Hematopoietic multipotent progenitor cell treated with erythropoietin and hydrocortisone succinate and interleukin-3 and kit ligand, for 4 days (in vitro differentiated cells): ENCODE data around the gene SH3PXD2A.

ENCODE experiments used
- DNase-seq: peaks from one replicate; pipeline ENCODE4 v3.0.0-alpha.2; 2015

Gene SH3PXD2A

DNA sequence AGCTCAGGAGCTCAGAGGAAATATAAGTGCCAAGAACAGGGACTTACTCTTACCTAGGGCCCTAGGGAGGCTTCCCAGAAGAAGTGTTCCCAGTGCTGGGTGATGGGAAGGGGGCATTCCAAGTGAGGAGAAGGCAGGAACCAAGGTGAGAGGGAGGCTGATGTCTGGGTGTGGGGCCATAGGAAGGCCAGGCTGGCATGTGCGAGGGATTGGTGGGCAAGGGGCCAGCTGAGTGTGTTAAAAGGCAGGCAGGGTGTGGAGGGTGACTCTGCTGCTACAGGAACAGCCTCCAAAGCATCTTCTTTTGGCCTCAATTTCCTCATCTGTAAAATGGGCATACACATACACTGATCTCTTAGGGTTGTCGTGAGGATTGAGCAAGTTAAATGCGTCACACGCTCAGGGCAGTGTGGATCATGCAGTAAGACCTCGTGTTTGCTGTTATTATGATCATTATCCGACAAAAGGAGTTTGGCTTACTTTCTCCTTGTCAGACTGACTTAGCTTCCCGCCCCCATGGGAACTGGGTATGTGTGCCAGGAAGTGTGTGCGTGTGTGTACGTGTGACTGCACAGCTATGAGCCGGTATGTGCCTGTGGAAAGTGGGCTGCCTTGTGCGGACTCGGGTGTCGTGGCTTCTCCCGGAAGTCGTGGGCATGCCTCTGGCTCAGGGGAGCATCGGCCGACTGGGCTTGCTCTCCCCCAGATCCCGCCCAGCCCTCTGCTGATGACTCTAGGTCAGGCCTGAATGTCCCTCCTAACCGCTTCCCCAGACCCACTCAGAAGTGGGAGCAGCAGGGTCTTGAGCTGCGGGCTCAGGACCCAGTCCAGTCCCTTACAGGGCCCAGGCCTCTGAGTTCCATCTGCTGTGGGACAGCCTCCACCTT, 302.3 kb downstream of the SH3PXD2A start:
- no peak for DNase-seq

DNA sequence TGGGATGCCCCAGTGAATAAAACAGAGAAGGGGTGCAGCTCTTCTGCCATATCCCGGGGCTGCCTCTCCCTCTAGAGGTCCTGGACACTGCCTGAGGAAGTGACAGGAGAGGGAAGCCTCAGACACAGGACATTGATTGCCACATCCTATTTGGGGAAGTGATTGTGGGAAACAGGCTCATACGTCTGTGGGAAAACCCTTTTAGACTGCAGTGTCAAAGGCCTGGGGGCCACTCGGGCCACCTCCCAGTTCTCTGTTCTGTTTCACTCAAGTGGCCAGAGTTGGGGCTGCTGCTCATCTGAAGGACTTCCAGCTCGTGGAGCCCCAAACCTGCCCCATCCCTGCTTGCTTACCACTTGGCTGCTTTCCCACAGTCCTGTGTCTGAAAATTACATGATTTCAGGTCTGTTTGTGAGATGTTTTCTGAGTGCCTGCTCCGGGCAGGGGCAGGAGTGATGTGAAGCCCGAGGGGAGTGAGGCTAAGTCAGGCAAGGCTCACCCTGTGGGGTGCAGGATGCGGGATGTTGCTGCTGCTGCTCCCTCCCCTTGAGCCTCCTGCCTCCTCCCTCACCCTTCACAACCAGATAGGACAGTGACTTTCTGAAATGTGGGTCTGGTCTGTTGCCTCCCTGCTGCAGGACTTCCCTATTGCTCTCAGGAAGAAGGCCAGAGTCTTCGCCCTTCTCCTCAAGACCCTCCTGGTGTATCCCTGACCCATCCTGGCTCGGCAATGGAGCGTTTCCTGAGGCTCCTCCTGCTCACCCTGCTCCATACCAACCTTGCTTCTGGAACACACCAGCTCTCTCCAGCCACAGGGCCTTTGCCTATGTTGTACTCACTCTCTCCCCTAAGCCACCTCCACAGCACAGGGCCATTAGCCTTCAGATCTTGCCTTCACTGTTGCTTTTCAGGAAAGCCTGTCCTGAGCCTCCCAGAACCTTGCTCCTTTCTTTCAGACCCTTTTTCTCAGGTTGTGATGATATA, 303.5 kb downstream of the SH3PXD2A start:
- DNase-seq, result no peak

DNA sequence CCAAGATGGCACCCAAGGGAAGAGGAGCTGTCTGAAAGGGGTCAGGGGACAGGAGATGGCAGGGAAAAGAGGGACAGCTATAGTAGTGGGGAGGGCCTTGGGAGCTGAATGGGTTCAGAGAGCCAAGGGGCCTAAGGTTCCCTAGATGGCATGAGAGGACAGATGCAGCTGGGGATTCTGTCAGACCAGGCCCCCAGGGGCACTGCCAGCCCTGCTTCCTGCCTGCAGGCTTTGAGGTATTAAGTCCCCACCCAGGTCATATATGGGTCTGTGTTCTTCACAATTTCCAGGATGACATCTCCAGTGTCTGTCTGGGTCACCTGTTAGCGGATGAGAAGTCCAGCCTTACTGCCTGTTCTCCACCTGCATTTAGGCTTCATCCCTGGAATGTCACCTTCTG, 305.1 kb downstream of the SH3PXD2A start:
- no peak for DNase-seq

DNA sequence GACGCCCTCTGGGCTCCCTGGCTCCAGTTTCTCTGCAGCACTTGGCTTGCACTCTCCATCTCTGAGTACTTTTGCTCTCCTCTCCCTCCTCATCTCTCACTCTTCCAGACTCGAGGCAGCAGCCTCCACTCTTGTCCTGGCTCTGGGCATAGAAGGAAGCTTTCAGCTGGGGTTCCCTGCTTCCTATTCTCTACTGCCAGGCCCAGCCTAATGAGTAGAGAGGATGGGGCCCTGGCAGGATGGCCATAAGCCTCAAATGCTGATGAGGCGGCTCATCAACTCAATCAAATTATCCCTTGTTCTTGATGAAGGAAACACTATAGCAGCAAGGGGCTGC, 306.1 kb downstream of the SH3PXD2A start:
- no peak for DNase-seq

DNA sequence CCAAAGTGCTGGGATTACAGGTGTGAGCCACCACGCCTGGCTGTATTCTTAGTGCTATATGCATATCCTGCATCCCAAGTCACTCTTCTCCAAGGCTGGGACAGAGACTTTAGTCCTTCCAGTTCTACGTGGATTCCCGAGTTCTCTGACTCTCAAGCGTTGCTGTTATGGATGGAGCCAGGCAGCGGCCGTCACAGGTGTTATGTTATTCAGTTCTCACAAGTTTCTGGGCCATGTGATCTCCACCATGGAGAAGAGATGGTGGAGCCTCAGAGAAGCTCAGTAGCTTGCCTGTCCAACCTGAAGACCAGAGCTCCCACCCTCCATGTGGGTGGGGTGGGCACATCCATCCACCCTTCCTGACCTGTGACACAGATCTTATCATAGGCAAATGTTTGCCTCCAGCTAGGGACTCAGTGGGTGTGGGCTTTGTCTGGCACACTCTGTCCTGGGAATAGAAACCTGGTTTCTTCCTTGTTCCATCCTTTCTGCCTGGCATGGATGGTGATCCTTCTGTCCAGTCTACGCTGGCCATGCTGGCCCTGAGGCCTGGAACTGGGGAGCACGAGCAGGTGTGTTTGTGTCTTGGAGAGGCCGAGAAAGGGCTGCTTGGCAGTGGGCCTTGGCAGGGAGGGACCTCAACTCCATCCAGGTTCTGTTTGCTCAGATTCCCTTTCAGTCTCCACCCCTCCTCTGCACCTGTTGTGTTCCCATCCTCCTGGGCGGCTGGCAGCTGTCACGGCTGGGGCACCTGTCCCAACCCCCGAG, 306.6 kb downstream of the SH3PXD2A start:
- DNase-seq, result no peak

DNA sequence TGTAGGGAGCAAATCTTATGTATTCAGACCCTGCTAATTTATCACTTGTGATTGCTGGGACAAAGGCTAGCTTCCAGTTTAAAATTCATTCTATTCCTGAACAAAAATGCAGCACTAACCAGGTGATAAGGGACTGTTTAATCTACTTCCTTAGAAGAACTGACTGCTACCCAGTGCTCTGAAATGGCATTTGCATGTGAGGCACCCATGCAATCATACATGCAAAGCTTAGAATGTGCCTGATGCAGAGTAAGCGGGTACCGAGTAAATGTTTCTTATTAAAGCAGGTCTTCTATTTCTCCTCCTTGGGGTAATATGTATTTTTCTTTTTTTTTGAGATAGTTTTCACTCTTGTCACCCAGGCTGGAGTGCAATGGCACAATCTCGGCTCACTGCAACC, 307.4 kb downstream of the SH3PXD2A start:
- no peak for DNase-seq

DNA sequence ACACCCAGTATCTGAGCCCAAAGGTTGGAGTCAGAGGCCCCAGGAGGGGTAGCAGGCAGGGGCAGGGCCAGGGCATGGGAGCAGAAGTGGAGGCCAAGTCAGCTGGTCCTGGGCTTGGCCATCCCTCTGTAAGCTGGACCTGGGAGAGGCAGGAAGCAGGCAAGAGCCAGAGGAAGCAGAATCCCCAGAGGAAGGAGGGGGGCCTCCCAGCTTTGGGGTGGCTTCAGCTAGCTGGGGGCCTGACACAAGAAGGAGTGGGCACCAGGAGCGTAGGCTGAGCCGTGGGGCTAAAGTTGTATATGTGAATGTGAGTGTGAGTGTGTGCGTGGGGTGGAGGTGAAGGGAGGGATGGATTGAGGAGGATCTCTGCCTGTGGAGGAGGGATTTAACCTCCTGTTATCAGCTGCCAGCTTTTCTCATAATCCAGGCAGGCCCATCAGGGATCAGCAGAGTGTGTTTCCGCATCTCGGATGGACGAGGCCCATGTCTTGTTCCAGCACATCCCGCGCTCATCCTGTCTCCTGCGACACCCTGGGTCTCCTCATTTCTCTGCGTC, 307.9 kb downstream of the SH3PXD2A start:
- no peak for DNase-seq

DNA sequence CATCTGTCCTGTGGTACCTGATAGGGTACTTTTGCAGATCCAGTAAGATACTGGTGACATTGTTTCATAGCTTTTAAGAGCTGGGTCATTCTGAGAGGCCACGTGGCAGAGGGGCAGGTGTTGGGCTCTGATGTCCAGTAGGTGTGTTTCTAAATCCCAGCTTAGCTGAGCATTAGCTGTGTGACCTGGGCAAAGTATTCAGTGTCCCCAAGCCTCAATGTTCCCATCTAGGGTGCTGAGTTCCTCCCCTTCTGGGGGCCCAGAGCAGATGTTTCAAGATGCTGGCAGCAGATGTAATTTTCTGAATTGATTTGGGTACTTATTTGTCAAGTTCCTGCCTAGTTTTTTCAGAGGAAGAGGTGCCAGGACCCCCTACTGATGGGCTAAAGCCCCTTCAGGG, 309.0 kb downstream of the SH3PXD2A start:
- no peak for DNase-seq

DNA sequence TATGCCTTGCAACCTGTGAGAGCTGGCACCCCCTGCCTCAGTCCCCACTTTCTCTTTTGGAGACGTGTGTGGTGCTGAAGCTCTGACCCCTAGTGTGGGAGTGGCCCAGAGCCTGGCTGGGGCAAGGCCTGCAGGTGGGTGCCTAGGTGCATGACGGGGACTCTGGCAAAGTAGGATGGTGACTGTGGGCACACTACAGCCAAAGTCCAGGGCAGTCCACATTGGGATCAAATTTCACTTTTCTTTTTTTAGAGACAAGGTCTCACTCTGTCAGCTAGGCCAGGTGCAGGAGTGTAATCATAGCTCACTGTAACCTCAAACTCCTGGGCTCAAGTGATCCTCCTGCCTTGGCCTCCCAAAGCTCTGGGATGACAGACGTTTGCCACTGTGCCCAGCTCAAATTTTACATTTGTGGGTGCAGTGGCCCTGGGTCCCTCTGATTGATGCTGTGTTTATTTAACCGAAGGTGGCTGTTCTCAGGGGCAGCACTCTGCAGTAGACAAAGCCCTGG, 309.6 kb downstream of the SH3PXD2A start:
- no peak for DNase-seq

DNA sequence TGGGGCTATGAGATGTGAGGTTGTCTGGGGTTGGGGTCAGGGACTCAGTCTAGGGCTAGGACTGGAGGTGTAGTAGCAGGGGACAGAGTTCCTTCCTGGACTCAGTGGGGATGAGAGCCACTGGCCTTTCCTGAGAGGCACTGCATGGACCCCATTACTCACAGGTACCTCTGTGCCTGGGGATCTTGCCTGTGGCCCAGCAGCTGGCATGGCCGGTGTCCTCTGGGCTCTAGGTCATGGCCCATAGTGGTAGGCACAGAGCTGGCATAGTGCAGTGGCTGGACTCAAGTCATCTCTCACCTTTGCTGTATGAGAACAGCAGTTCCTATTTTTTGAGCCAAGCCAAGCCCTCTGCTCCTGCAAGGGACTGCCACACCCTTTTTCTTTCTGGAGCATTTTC, 310.0 kb downstream of the SH3PXD2A start:
- no peak for DNase-seq

DNA sequence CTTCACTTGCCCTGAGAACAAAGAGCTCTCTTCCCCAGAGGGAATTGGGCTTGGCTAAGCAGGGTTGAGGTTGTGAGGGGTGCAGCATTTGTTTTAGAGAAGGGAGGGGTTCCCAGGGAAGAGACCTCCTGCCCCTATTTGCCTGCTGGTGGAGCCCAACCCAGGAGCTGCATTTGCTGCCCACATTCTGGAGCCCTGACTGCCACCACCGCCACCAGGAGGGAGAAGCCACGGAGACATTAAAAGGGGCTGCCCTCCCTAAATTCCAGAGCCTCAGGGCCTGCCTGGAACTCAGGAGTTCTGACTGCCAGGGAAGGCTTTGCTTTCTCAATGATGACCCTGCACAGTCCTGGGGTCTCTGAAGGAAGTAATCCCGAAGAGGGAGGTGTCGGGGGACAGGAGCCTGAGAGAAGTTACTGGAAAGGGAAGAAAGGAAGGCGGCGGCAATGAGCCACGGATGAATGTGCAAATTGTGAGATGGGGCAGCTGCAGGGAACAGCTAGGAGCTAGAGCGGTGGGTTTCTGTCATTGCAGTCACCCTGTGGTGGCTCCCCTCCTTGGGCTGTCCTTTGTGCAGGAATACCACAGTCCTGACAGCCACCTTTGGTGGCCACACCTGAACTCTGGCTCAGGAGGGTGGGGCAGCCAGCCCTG, 310.6 kb downstream of the SH3PXD2A start:
- no peak for DNase-seq
